Spleen (tissue), 11 donors: Measurements from ENCODE around the gene PDXK. TPM values are rescaled to one million over a fixed set of nuclear protein-coding genes. Genes with fewer than 3 reads are reported as not detected.

Experiments
- DNase-seq: peaks from one replicate; pipeline ENCODE4 v3.0.0-alpha.2; 2020
- H3K27ac ChIP-seq, 8 donors: fragments of 200-600 bp; sonication (generic) in 7 of 8; 1 replicate in 4 of 8; 2 replicates in 4 of 8; pipeline versions ENCODE4 v1.5.0 to v1.8.0; 2016 to 2021; ENCODE audit warnings: inconsistent platforms in 4 of 8, mild to moderate bottlenecking in 4 of 8, moderate library complexity in 1 of 8
- H3K27me3 ChIP-seq, 7 donors: fragments of 200-600 bp; sonication (generic) in 6 of 7; replicated peaks in 1 of 7; 1 replicate in 4 of 7; 2 replicates in 3 of 7; pipeline versions ENCODE4 v1.5.0 to v1.8.0; 2016 to 2021; ENCODE audit warnings: inconsistent platforms in 3 of 7, mild to moderate bottlenecking in 1 of 7
- H3K36me3 ChIP-seq, 6 donors: fragments of 200-600 bp; sonication (generic) in 5 of 6; 1 replicate in 4 of 6; 2 replicates in 2 of 6; pipeline versions ENCODE4 v1.5.0 to v1.8.0; 2016 to 2021; ENCODE audit warnings: inconsistent platforms in 2 of 6
- H3K4me1 ChIP-seq, 6 donors: fragments of 200-600 bp; sonication (generic) in 5 of 6; 1 replicate in 3 of 6; 2 replicates in 3 of 6; pipeline versions ENCODE4 v1.5.0 to v1.8.0; 2016 to 2021; ENCODE audit warnings: inconsistent platforms in 3 of 6
- H3K4me3 ChIP-seq, 8 donors: fragments of 200-600 bp; sonication (generic) in 7 of 8; 1 replicate in 4 of 8; 2 replicates in 4 of 8; pipeline versions ENCODE4 v1.5.0 to v1.8.0; 2016 to 2021; ENCODE audit warnings: inconsistent platforms in 4 of 8, mild to moderate bottlenecking in 4 of 8, moderate library complexity in 2 of 8
- H3K9me3 ChIP-seq, 8 donors: fragments of 200-600 bp; sonication (generic) in 7 of 8; 1 replicate in 4 of 8; 2 replicates in 4 of 8; pipeline versions ENCODE4 v1.5.0 to v1.8.0; 2016 to 2021; ENCODE audit warnings: inconsistent platforms in 4 of 8
- POLR2A ChIP-seq, 3 donors: fragments of 450-650 bp; IDR thresholded peaks; one replicate each; pipeline ENCODE4 v1.5.1; 2017; ENCODE audit warnings: antibody characterized with exemption in 3 of 3, mild to moderate bottlenecking in 1 of 3
- POLR2AphosphoS5 ChIP-seq, 3 donors: sonication (generic); formaldehyde crosslinking; IDR thresholded peaks; one replicate each; pipeline ENCODE4 v1.5.1; 2017; ENCODE audit warnings: antibody characterized with exemption in 3 of 3
- WGBS, 5 donors: extraction: QIAGEN DNeasy Blood & Tissue Kit in 3 of 5; methylation state at CpG; one replicate each; pipeline versions ENCODE4 v1.1.5 to v1.1.7; 2013 to 2018; 5-methylcytosine and 5-hydroxymethylcytosine counted together
- intact Hi-C: fragments of 100-400 bp; cut with DNase I; formaldehyde crosslinking; loops from one replicate; pipeline ENCODE4 v1.15.0; 2023; ENCODE audit warnings: low total_unique reads
- polyA plus RNA-seq, 3 donors: library from polyadenylated mRNA; stranded (reverse); fragments of 200-250 nt; gene quantifications; one replicate each; pipeline ENCODE4 v1.2.1, GENCODE V29; 2013
- total RNA-seq, 7 donors: library from RNA; depleted of rRNA in 3 of 7; stranded (reverse); fragments of >200 nt in 3 of 7; fragmentation: NEBNext Ultra II Directional in 4 of 7; extraction: Animal tissue kit (Norgen Biotek cat#: 25700) in 4 of 7; gene quantifications; one replicate each; pipeline versions ENCODE4 v1.1.0 to v1.2.1, GENCODE V29; 2016 to 2021
- TF ChIP-seq, protein P1 (sequence below), 11 experiments: fragments of 200-600 bp in 7 of 11; fragments of 450-650 bp in 4 of 11; sonication (generic) in 4 of 11; IDR thresholded peaks in 8 of 11; conservative IDR thresholded peaks in 3 of 11; 1 replicate in 7 of 11; 2 replicates in 4 of 11; pipeline versions ENCODE4 v1.4.0 to v1.8.0; 2016 to 2021; ENCODE audit warnings: antibody characterized with exemption in 11 of 11, inconsistent platforms in 4 of 11, mild to moderate bottlenecking in 1 of 11
- donor health status: healthy with polysubstance abuse.
- donor health status: DM: no; HTN: no; CAD: no; lungs with moderate emphysema.
- donor health status: DM: no; HTN: no; CAD: no.
- donor health status: Bipolar disorder and iron deficiency.
- donor health status: healthy.
- donor health status: DM: no; HTN: no; CAD: no.
- donor health status: DM: yes; HTN: yes; CAD: no.

PDXK gene
- total and polyA plus RNA-seq, 10 donors, result 17.9 to 82.9 (median 51.0) TPM

DNA sequence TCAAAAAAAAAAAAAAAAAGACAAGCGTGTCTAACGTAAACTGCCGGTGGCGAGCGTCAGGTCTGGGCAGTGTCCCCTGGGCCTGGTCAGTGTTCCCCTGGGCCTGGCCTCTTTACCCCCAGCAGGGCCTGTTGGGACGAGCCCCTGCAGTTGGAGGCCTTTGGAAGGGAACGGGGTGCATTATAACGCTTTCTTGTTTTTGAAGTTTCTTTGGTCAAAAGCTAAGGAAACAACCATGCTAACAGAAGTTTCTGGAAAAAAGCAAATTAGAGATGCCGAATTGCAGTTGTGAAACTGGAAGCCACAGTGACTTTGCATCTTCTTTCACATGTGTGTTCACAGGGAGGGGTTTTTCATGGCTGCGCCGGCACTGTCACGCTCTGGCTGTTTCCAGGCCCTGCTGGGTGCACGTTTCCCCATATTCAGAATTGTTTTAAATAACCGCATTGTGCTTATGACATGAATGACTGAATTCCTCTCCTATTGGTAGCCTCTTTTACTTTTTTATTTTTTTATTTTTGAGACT is 86.4 kb downstream of the PDXK start:
- TF ChIP-seq, protein P1, sequence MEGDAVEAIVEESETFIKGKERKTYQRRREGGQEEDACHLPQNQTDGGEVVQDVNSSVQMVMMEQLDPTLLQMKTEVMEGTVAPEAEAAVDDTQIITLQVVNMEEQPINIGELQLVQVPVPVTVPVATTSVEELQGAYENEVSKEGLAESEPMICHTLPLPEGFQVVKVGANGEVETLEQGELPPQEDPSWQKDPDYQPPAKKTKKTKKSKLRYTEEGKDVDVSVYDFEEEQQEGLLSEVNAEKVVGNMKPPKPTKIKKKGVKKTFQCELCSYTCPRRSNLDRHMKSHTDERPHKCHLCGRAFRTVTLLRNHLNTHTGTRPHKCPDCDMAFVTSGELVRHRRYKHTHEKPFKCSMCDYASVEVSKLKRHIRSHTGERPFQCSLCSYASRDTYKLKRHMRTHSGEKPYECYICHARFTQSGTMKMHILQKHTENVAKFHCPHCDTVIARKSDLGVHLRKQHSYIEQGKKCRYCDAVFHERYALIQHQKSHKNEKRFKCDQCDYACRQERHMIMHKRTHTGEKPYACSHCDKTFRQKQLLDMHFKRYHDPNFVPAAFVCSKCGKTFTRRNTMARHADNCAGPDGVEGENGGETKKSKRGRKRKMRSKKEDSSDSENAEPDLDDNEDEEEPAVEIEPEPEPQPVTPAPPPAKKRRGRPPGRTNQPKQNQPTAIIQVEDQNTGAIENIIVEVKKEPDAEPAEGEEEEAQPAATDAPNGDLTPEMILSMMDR (IDR thresholded peaks at IDR 0.05 in 8 of 11, conservative IDR thresholded peaks at IDR 0.05 in 3 of 11), result no peak
- TF ChIP-seq POLR2AphosphoS5 (IDR thresholded peaks at IDR 0.05) (peak in 2 of 3 donors; percentile 39 to 52), POLR2A (IDR thresholded peaks at IDR 0.05) (no peak)
- WGBS, 5 donors, result 39 to 56% (median 43%) methylated on average over 14 of the region's 14 CpGs
- DNase-seq, result peak; percentile 92
- peaks cover 0 to 60% (median 37%) of the 10 kb centered on the region in 6 donors for H3K4me1 ChIP-seq
- H3K27ac ChIP-seq, result peak overlapping the region in 7 of 8 donors; percentile 54 to 85 (median 82)
- peaks cover 0 to 64% (median 41%) of the 10 kb centered on the region in 6 donors for H3K36me3 ChIP-seq
- intact Hi-C loops, result no loop called here
- H3K4me3 ChIP-seq, result no peak overlapping the region
- H3K27me3 ChIP-seq, result no peaks in the 10 kb centered on the region
- no peaks in the 10 kb centered on the region for H3K9me3 ChIP-seq

DNA sequence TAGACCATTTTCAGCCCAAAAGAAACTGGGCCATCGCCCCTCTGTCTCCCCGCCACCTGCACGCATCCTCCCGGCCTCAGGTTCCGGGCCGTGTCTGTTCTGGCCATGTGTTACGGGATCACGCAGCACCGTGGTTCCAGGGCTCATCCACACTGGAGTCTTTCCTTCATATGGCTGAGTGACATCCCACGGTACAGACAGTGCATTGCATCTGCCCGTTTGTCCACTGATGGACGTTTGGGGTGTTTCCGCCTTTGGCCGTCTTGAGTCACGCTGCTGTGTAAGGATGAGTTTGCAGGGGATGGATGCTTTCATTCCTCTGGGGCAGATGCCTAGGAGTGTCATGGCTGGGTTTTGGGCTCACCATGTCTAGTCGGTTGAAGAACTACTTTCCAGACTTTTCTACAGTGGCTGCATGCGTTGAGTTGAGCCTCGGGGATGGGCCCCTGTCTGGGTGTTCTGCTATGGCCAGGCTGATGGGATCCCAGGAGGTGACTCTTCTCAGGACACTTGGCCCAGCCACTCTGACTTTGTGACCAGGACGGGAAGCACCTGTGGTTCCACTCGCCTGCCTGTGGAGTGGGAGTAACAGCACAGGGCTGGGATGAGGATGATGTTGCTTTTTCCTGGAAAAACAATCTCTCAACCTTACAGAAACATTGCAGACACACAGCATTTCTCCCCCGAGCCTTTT is 87.2 kb downstream of the PDXK start:
- TF ChIP-seq, protein P1 (IDR thresholded peaks at IDR 0.05 in 8 of 11, conservative IDR thresholded peaks at IDR 0.05 in 3 of 11), result no peak
- TF ChIP-seq POLR2AphosphoS5 (IDR thresholded peaks at IDR 0.05) (peak in 1 of 3 donors; percentile 23), POLR2A (IDR thresholded peaks at IDR 0.05) (no peak)
- no peaks in the 10 kb centered on the region for H3K9me3 ChIP-seq
- H3K4me1 ChIP-seq, result peaks cover 7 to 69% (median 44%) of the 10 kb centered on the region in 6 donors
- 79 to 91% (median 86%) methylated on average over 21 of the region's 21 CpGs for WGBS, 5 donors
- peak overlapping the region in 1 of 8 donors; percentile 17 for H3K4me3 ChIP-seq
- peaks cover 0 to 55% (median 33%) of the 10 kb centered on the region in 6 donors for H3K36me3 ChIP-seq
- H3K27ac ChIP-seq, result peak overlapping the region in 6 of 8 donors; percentile 76 to 85 (median 82)
- peak; percentile 79 for DNase-seq
- no peaks in the 10 kb centered on the region for H3K27me3 ChIP-seq
- intact Hi-C loops, result no loop called here

DNA sequence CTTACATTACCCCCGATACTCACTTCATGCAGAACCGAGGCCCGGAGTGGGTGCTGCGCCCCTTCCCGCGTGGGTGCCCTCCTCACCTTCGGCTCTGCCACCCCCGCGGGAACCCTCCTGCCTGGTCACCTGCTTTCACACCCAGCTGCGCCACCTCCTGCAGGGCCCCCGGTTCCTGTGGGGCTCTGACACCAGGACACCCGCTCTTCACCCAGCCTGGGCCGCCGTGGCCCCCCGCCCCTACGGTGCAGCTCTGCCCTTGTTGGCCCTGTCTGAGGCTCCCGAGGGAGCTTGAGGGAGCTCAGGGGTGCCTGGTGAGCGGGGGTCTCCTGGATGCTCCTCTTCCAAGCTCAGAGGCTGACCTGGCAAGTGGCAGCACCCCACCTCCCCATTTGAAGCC is 89.4 kb downstream of the PDXK start:
- intact Hi-C loops, result no loop called here
- Histone ChIP-seq H3K27me3 (no peaks in the 10 kb centered on the region), H3K9me3 (no peaks in the 10 kb centered on the region), H3K27ac (no peak overlapping the region), H3K36me3 (peaks cover 0 to 33% (median 12%) of the 10 kb centered on the region in 6 donors), H3K4me1 (peaks cover 14 to 91% (median 63%) of the 10 kb centered on the region in 6 donors), H3K4me3 (no peak overlapping the region)
- TF ChIP-seq, protein P1 (IDR thresholded peaks at IDR 0.05 in 8 of 11, conservative IDR thresholded peaks at IDR 0.05 in 3 of 11), result no peak
- TF ChIP-seq POLR2AphosphoS5 (IDR thresholded peaks at IDR 0.05), result peak in 1 of 3 donors; percentile 24
- 82 to 91% (median 86%) methylated on average over 16 to 18 of the region's 18 CpGs for WGBS, 5 donors
- no peak for DNase-seq

DNA sequence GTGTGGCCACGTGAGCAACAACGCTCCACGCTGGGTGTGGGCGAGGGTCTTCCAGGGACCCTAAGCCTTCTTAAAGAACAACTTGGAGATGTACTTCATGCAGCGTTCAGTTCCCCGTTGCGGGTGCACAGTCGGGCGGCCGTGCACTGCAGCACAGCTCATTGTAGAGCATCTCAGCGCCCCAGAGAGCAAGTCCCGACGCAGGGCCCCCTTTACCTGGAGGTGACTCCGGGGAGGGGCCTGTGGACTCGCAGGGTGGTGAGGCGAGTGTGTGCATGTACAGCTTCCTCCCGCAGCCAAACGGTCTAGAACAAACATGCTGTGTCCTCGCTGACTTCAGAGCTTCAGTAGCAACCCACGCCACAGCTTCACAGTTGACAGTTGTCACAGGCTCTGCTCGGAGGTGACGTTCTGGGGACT is 89.9 kb downstream of the PDXK start:
- Histone ChIP-seq H3K36me3 (peaks cover 0 to 29% (median 8%) of the 10 kb centered on the region in 6 donors), H3K4me3 (no peak overlapping the region), H3K9me3 (no peaks in the 10 kb centered on the region), H3K4me1 (peaks cover 14 to 92% (median 64%) of the 10 kb centered on the region in 6 donors), H3K27ac (no peak overlapping the region), H3K27me3 (no peaks in the 10 kb centered on the region)
- TF ChIP-seq, protein P1 (IDR thresholded peaks at IDR 0.05 in 8 of 11, conservative IDR thresholded peaks at IDR 0.05 in 3 of 11), result no peak
- TF ChIP-seq POLR2AphosphoS5 (IDR thresholded peaks at IDR 0.05) (no peak), POLR2A (IDR thresholded peaks at IDR 0.05) (no peak)
- DNase-seq, result peak; percentile 73
- intact Hi-C loops, result no loop called here
- WGBS, 5 donors, result 80 to 93% (median 86%) methylated on average over 11 to 22 of the region's 22 CpGs
